Panc1 (cell line): ENCODE measurements around the gene AGBL3. TPM values are rescaled to one million over a fixed set of nuclear protein-coding genes. Genes with fewer than 3 reads are reported as not detected.

ENCODE experiments used
- ATAC-seq: fragments of 200-7000 bp; cut with Tn5 transposase; 2 replicates; pipeline ENCODE4 v1.9.1; 2020; ENCODE audit warnings: mild to moderate bottlenecking, moderate library complexity
- BruUV-seq: library from RNA; stranded (reverse); fragments of 400-500 nt; replicated peaks from 2 replicates; lab custom pipeline; 2021; lab: Mats Ljungman, UMichigan
- CTCF ChIA-PET: fragments of 300-600 bp; sonication (Branson Sonifier 250); formaldehyde crosslinking; loops from one replicate; lab custom pipeline; 2022; ENCODE audit warnings: antibody characterized with exemption; lab: Charles Lee
- POLR2A ChIA-PET: fragments of 300-600 bp; sonication (Branson Sonifier 250); formaldehyde crosslinking; loops from one replicate; lab custom pipeline; 2022; ENCODE audit warnings: antibody characterized with exemption; lab: Charles Lee
- DNase-seq: peaks from one replicate; pipeline ENCODE4 v3.0.0-alpha.2; 2010; ENCODE audit warnings: low read depth, low spot score
- H3K27ac ChIP-seq: 2 replicates; pipeline ENCODE4 v1.5.1; 2011; ENCODE audit warnings: mild to moderate bottlenecking, low read length, inconsistent platforms
- H3K27me3 ChIP-seq: fragments of 200-500 bp; sonication (Bioruptor generic); 2 replicates; pipeline ENCODE4 v1.6.0; 2014; ENCODE audit warnings: low read length, inconsistent platforms; ENCODE audit not compliant: control insufficient read depth, insufficient read depth
- H3K36me3 ChIP-seq: fragments of 200-500 bp; sonication (Bioruptor generic); 2 replicates; pipeline ENCODE4 v1.5.1; 2014; ENCODE audit warnings: inconsistent platforms, mild to moderate bottlenecking, low read length, moderate library complexity; ENCODE audit not compliant: control insufficient read depth, insufficient read depth
- H3K4me1 ChIP-seq: 2 replicates; pipeline ENCODE4 v1.5.1; 2011; ENCODE audit warnings: inconsistent platforms, mild to moderate bottlenecking, low read length, moderate library complexity; ENCODE audit not compliant: control insufficient read depth, insufficient read depth
- H3K4me3 ChIP-seq, 2 experiments: 2 replicates each; pipeline ENCODE4 v1.5.1; 2011 to 2012; ENCODE audit warnings: low read depth in 2 of 2, low read length in 2 of 2, mild to moderate bottlenecking in 2 of 2, inconsistent platforms in 1 of 2, moderate library complexity in 1 of 2
- H3K9me3 ChIP-seq: fragments of 200-500 bp; sonication (Bioruptor generic); 2 replicates; pipeline ENCODE4 v1.5.1; 2014; ENCODE audit warnings: low read depth, mild to moderate bottlenecking, inconsistent platforms, low read length, moderate library complexity; ENCODE audit not compliant: control insufficient read depth, insufficient read depth
- POLR2AphosphoS5 ChIP-seq: IDR thresholded peaks from 2 replicates; pipeline ENCODE4 v1.6.1; 2012; ENCODE audit warnings: mild to moderate bottlenecking, low read depth, low read length, moderate library complexity
- REST ChIP-seq, 2 experiments: IDR thresholded peaks; 2 replicates each; pipeline ENCODE4 v1.6.1; 2011 to 2012; ENCODE audit warnings: low read depth in 2 of 2, control low read depth in 1 of 2, low read length in 1 of 2, mild to moderate bottlenecking in 1 of 2, moderate library complexity in 1 of 2; ENCODE audit not compliant: insufficient read depth in 1 of 2
- SIN3A ChIP-seq: IDR thresholded peaks from 2 replicates; pipeline ENCODE4 v1.6.1; 2012; ENCODE audit warnings: low read depth, mild to moderate bottlenecking, low read length, moderate library complexity, borderline replicate concordance; ENCODE audit not compliant: insufficient read depth
- TCF7L2 ChIP-seq: IDR thresholded peaks from 2 replicates; pipeline ENCODE4 v1.6.1; 2011; ENCODE audit warnings: mild to moderate bottlenecking, low read depth, low read length, inconsistent platforms
- in situ Hi-C: cut with HindIII; loops from 2 replicates; pipeline ENCODE4 v1.10.0; 2016; ENCODE audit warnings: low sequenced_read_pairs, low pct_unique_long_range_greater_than_20kb
- intact Hi-C: fragments of 100-400 bp; cut with micrococcal nuclease; formaldehyde crosslinking; loops from one replicate; pipeline ENCODE4 v1.10.0; 2022; ENCODE audit not compliant: unreplicated experiment
- total RNA-seq: library from RNA; stranded (reverse); gene quantifications from one replicate; pipeline ENCODE4 v1.2.1, GENCODE V29; 2021; ENCODE audit not compliant: unreplicated experiment
- TF ChIP-seq, protein P1 (sequence below): fragments of 450-650 bp; IDR thresholded peaks from 2 replicates; pipeline ENCODE4 v1.5.1; 2017; ENCODE audit warnings: mild to moderate bottlenecking

AGBL3 gene
- total RNA-seq, 1 experiment from 2014 or later: 2.5 TPM

DNA sequence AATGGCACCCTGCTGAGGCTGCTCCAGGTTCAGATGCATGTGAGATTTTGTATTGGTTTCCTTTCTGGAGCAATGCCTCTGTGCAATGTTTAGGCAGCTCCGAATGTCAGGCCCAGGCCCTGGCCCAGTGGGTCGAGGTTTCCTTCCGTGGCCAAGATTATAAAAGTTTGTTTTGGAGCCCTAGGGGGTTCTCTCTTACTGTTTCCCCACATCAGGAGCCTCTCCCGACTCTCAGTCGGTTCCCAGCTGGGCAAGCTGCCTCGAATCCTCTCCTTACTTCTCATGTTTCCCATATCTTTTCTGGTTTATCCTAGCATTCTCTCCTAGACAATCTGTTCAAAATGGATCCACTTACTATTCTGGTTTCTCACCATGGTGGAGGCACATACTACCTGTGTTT is 172.6 kb downstream of the AGBL3 start:
- in situ Hi-C loops: no loop called here
- Histone ChIP-seq H3K9me3 (peaks cover 10% of the 10 kb centered on the region; the same call in 1 of the 2 replicates), H3K4me3 (no peak overlapping the region), H3K4me1 (no peaks in the 10 kb centered on the region), H3K27me3 (no peaks in the 10 kb centered on the region), H3K36me3 (no peaks in the 10 kb centered on the region), H3K27ac (no peak overlapping the region)
- ChIA-PET CTCF (interaction anchor here (0.6 kb wide), 1 partner anchor 551 kb away, joined by 9 read pairs; no protein-coding TSS in a partner anchor), POLR2A (no interaction called here)
- no TSS peak for BruUV-seq
- intact Hi-C loops: no loop called here
- DNase-seq (no peak), ATAC-seq (no peak)
- TF ChIP-seq SIN3A (no peak), POLR2AphosphoS5 (no peak), REST (IDR thresholded peaks at IDR 0.05; ENCODE audit: insufficient read depth in 1 of 2, low read depth in 2 of 2, low read length in 1 of 2) (no peak)
- TF ChIP-seq, protein P1, sequence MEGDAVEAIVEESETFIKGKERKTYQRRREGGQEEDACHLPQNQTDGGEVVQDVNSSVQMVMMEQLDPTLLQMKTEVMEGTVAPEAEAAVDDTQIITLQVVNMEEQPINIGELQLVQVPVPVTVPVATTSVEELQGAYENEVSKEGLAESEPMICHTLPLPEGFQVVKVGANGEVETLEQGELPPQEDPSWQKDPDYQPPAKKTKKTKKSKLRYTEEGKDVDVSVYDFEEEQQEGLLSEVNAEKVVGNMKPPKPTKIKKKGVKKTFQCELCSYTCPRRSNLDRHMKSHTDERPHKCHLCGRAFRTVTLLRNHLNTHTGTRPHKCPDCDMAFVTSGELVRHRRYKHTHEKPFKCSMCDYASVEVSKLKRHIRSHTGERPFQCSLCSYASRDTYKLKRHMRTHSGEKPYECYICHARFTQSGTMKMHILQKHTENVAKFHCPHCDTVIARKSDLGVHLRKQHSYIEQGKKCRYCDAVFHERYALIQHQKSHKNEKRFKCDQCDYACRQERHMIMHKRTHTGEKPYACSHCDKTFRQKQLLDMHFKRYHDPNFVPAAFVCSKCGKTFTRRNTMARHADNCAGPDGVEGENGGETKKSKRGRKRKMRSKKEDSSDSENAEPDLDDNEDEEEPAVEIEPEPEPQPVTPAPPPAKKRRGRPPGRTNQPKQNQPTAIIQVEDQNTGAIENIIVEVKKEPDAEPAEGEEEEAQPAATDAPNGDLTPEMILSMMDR: no peak

DNA sequence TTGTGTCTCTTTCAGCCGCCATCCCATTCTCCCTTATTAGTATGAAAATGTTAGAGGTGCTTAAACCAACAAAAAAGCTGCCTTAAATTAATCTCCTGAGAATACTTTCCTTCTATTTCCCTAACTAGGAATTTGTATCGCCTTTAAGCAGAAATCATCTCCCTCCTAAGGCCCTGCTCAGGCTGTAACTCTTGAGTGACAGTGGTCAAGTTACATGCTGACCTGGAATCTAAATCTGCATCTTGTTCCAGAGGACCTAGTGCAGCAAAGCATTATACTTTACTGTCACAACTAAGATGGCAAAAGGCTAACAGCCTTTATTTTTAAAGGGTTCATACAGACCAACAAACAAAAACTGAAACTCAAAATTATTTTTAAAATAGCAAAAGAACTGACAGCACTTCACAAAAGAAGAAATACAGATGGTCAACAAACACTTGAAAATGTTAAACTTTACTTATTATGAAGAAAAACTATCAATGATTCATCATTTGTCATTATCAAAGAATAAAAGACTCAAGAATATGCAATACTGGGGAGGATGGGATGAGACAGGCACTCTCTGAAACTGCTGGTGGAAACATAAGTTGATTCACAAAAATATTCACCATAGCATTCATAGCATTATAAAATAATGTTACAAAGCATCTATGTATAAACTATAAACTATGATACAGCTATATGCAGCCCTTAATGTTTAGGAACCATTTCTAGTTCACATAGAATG is 173.2 kb downstream of the AGBL3 start:
- intact Hi-C loops (no loop called here), in situ Hi-C loops (no loop called here)
- ChIA-PET CTCF (interaction anchor here (0.6 kb wide), 1 partner anchor 551 kb away, joined by 9 read pairs; no protein-coding TSS in a partner anchor), POLR2A (no interaction called here)
- no peaks in the 10 kb centered on the region for H3K36me3 ChIP-seq
- H3K4me3 ChIP-seq: no peak overlapping the region
- no TSS peak for BruUV-seq
- no peaks in the 10 kb centered on the region for H3K27me3 ChIP-seq
- no peak overlapping the region for H3K27ac ChIP-seq
- no peak for TF ChIP-seq TCF7L2
- no peak for TF ChIP-seq REST (IDR thresholded peaks at IDR 0.05; ENCODE audit: insufficient read depth in 1 of 2, low read depth in 2 of 2, low read length in 1 of 2)
- TF ChIP-seq POLR2AphosphoS5: no peak
- TF ChIP-seq, protein P1: no peak
- TF ChIP-seq SIN3A: no peak
- no peak for ATAC-seq
- H3K9me3 ChIP-seq: peaks cover 10% of the 10 kb centered on the region; the same call in 1 of the 2 replicates
- no peaks in the 10 kb centered on the region for H3K4me1 ChIP-seq
- DNase-seq: no peak
